Activated T-helper 2 cell treated with anti-CD3 and anti-CD28 coated beads, Interferon-gamma antibody, Interleukin-2, Interleukin-4, amounts not matched to agents 10 μg/mL and 5 μg/mL and 100 μg/mL, durations not matched to agents 14 hours and 24 hours and 36 hours (primary cell): ENCODE data around the gene RPS18. TPM values are rescaled to one million over a fixed set of nuclear protein-coding genes. Genes with fewer than 3 reads are reported as not detected.
A peak's percentile ranks its signal among the peaks of the same experiment; 100 is the strongest.
"Not testable (repeated sequence)": the region's sequence is repeated elsewhere in the genome, so short reads cannot be mapped to it uniquely, and the experiment has no call there.

Experiments
- DNase-seq: peaks from one replicate; pipeline ENCODE4 v3.0.0; 2021; ENCODE audit warnings: low spot score
- H3K27ac Mint-ChIP-seq: one replicate; pipeline ENCODE4 v1.8.0; 2021; ENCODE audit warnings: mixed read lengths
- H3K27me3 Mint-ChIP-seq: one replicate; pipeline ENCODE4 v1.8.0; 2021; ENCODE audit warnings: low read depth, mixed read lengths
- H3K36me3 Mint-ChIP-seq: one replicate; pipeline ENCODE4 v1.8.0; 2021; ENCODE audit warnings: low read depth, mixed read lengths
- H3K4me1 Mint-ChIP-seq: one replicate; pipeline ENCODE4 v1.8.0; 2021; ENCODE audit warnings: low read depth, mixed read lengths
- H3K4me3 Mint-ChIP-seq: one replicate; pipeline ENCODE4 v1.8.0; 2021; ENCODE audit warnings: low read depth, mild to moderate bottlenecking, moderate library complexity, mixed read lengths
- H3K9me3 Mint-ChIP-seq: one replicate; pipeline ENCODE4 v1.8.0; 2021; ENCODE audit warnings: mixed read lengths
- intact Hi-C: fragments of 100-400 bp; cut with micrococcal nuclease; formaldehyde crosslinking; loops from one replicate; pipeline ENCODE4 v1.15.1; 2023
- total RNA-seq: library from RNA; stranded (reverse); gene quantifications from 2 replicates; pipeline ENCODE4 v1.2.3, GENCODE V29; 2022

The RPS18 gene
- total RNA-seq, 1 donor from 2014 or later, result 3,143 TPM

DNA sequence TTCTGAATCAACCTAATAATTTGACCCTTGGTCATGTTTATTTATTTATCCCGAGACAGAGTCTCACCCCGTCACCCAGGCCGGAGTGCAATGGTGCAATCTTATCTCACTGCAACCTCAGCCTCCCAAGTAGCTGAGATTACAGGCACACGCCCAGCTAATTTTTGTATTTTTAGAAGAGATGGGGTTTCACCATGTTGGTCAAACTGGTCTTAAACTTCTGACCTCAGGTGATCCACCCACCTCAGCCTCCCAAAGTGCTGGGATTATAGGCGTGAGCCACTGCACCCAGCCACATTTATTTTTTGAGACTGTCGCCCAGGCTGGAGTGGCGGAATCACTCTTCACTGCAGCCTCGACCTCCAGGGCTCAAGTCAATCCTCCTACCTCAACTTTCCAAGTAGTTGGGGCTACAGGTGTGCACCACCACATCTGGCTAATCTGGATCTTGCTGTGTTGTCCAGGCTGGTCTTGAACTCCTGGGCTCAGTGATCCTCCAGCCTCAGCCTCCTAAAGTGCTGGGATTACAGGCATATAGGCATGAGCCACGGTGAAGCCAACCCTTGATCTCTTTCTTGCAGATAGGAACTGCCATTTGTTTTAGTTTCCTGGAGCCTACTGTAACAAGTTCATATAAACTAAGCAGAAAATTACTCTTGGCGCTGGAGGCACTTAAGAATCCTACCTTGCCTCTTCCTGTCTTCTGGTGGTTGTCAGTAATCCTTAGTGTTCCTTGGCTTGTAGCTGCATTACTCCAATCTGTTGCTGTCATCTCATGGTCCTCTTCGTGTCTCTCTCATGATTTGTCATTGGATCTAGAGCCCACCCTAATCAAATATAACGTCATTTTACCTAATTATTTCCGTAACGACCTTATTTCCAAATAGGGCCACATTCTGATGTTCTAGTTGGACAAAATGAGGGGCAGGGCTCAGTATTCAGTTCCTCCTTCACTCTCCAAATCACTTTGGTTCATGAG lies 2.3 kb downstream of the RPS18 start:
- H3K36me3 Mint-ChIP-seq, result peaks cover 75% of the 10 kb centered on the region
- H3K4me1 Mint-ChIP-seq, result peaks cover 39% of the 10 kb centered on the region
- no peaks in the 10 kb centered on the region for H3K27me3 Mint-ChIP-seq
- DNase-seq, result no peak
- intact Hi-C loops, result loop anchor here (10.0 kb wide), 1 partner anchor 151 kb away; the partner anchor contains the start of gene SYNGAP1
- no peaks in the 10 kb centered on the region for H3K9me3 Mint-ChIP-seq
- H3K27ac Mint-ChIP-seq, result peak overlapping the region; percentile 58
- peak overlapping the region; percentile 98 for H3K4me3 Mint-ChIP-seq

DNA sequence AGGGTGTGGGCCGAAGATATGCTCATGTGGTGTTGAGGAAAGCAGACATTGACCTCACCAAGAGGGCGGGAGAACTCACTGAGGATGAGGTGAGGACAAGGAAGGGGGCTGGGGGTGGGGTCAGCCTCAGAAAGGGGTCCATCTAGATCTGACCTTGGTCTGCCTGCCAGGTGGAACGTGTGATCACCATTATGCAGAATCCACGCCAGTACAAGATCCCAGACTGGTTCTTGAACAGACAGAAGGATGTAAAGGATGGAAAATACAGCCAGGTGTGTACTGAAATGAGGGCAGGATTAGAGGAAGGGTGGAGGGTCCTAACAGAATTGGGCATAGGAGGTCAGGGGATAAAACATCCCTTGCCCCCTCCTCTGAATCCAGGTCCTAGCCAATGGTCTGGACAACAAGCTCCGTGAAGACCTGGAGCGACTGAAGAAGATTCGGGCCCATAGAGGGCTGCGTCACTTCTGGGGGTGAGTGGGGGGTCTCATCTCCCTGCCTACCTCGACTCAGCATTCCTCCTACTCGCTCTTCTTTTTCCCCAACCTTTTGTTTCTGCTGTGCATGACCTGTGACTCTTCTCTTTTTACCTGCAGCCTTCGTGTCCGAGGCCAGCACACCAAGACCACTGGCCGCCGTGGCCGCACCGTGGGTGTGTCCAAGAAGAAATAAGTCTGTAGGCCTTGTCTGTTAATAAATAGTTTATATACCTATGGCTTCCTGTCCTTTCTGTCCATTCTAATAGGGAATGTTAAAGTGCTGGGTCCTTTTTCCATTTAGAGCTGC lies 4.1 kb downstream of the RPS18 start:
- H3K27ac Mint-ChIP-seq, result peak overlapping the region; percentile 84
- H3K4me1 Mint-ChIP-seq, result peaks cover 35% of the 10 kb centered on the region
- not testable (repeated sequence) for H3K9me3 Mint-ChIP-seq, DNase-seq, H3K27me3 Mint-ChIP-seq
- peaks cover 77% of the 10 kb centered on the region for H3K36me3 Mint-ChIP-seq
- peak overlapping the region; percentile 98 for H3K4me3 Mint-ChIP-seq
- intact Hi-C loops, result loop anchor here (2.0 to 10.0 kb wide), 4 partner anchors 23 to 1116 kb away; partner anchors contain the start of genes NUDT3, RGL2, SYNGAP1 and TAPBP

DNA sequence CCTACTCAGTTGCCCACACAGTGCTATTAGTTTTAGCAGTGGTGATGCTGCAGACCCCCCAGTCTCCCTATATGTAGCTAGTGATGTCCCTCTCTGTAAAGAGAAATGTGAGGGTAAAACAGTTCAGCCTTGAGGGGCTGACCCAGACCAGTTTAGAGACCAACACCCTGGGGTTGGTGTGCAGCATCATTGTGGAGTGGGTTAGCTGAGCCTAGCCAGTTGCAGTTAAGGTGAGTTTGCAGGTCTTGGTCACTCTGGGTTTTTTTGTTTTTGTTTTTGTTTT lies 4.6 kb downstream of the RPS18 start:
- no peak for DNase-seq
- Mint-ChIP-seq H3K4me1 (peaks cover 35% of the 10 kb centered on the region), H3K4me3 (peak overlapping the region; percentile 98), H3K36me3 (peaks cover 77% of the 10 kb centered on the region), H3K27ac (peak overlapping the region; percentile 84), H3K9me3 (no peaks in the 10 kb centered on the region), H3K27me3 (no peaks in the 10 kb centered on the region)
- intact Hi-C loops, result loop anchor here (2.0 to 10.0 kb wide), 4 partner anchors 22 to 1116 kb away; partner anchors contain the start of genes NUDT3, RGL2, SYNGAP1 and TAPBP

DNA sequence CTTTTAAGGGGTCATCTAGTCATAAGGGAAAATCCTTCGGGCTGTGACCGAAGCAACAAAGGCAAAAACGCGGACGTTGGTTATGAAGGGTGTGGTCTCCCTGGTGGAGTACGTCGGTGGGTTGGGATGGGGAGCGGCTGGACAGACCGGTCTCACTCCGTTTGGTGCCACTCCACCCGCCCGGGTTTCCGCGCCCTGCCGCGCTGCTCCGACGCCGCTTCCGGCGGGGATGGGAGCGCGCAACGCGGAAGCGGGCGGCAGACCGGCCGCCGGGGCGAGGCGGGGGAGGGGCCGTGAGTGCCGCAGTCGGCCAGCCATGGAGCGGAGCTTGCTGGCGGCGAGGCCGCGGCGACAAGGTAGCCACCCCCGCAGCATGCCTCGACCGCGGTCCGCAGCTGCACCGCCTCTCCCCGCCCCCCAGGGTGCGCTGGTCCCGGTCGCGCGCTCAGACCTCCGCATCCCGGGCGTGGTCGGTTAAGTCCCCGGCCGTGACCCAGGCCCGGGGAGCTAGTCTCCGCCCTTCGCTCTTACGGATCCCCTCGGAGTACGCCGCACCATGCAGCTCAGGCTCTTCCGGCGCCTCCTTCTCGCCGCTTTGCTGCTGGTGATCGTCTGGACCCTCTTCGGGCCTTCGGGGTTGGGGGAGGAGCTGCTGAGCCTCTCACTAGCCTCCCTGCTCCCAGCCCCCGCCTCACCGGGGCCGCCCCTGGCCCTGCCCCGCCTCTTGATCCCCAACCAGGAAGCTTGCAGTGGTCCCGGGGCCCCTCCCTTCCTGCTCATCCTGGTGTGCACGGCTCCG lies 5.2 kb downstream of the RPS18 start, which contains the start of gene B3GALT4:
B3GALT4 (plus strand) TSS at position 260 of the 799 bp plus-strand sequence; CDS start at position 557, 297 bp downstream.
- peak; percentile 73 for DNase-seq
- Mint-ChIP-seq H3K27ac (peak within 1 kb of the TSS; percentile 89), H3K4me1 (peaks cover 35% of the 10 kb centered on the region), H3K27me3 (no peaks in the 10 kb centered on the region), H3K4me3 (peak within 1 kb of the TSS; percentile 98), H3K36me3 (peaks cover 74% of the 10 kb centered on the region), H3K9me3 (no peaks in the 10 kb centered on the region)
- intact Hi-C loops, result loop anchor here (1.0 to 10.0 kb wide), 5 partner anchors 12 to 1115 kb away; partner anchors contain the start of genes NUDT3, PFDN6, RGL2 and SYNGAP1

DNA sequence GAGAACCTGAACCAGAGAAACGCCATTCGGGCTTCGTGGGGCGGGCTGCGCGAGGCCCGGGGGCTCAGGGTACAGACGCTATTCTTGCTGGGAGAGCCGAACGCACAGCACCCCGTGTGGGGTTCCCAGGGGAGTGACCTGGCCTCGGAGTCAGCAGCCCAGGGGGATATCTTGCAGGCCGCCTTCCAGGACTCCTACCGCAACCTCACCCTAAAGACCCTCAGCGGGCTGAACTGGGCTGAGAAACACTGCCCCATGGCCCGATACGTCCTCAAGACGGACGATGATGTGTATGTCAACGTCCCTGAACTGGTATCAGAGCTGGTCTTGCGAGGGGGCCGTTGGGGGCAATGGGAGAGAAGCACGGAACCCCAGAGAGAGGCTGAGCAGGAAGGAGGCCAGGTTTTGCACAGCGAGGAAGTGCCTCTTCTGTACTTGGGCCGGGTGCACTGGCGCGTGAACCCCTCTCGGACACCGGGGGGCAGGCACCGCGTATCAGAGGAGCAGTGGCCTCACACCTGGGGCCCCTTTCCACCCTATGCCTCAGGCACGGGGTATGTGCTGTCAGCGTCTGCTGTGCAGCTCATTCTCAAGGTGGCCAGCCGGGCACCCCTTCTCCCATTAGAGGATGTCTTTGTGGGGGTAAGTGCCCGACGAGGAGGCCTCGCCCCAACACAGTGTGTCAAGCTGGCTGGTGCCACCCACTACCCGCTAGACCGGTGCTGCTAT lies 6.0 kb downstream of the RPS18 start:
- Mint-ChIP-seq H3K27me3 (no peaks in the 10 kb centered on the region), H3K9me3 (no peaks in the 10 kb centered on the region), H3K27ac (peak overlapping the region; percentile 89), H3K4me3 (peak overlapping the region; percentile 86), H3K4me1 (peaks cover 35% of the 10 kb centered on the region), H3K36me3 (peaks cover 73% of the 10 kb centered on the region)
- no peak for DNase-seq
- intact Hi-C loops, result loop anchor here (1.0 to 10.0 kb wide), 5 partner anchors 11 to 1114 kb away; partner anchors contain the start of genes NUDT3, PFDN6, RGL2 and SYNGAP1

DNA sequence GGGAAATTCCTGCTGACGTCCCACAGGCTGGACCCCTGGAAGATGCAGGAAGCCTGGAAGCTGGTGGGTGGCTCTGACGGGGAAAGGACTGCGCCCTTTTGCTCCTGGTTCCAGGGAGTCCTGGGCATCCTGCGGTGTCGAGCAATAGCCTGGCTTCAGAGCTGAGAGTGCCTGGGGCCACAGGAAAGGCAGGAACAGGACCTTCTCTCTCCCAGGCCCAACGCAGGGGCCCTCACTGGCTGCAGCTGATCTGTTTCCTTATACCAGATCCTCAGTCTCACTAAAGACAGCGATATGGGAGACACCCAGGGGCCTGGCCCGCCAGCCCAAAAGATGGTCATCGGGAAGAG lies 6.5 kb downstream of the RPS18 start:
- H3K9me3 Mint-ChIP-seq, result no peaks in the 10 kb centered on the region

DNA sequence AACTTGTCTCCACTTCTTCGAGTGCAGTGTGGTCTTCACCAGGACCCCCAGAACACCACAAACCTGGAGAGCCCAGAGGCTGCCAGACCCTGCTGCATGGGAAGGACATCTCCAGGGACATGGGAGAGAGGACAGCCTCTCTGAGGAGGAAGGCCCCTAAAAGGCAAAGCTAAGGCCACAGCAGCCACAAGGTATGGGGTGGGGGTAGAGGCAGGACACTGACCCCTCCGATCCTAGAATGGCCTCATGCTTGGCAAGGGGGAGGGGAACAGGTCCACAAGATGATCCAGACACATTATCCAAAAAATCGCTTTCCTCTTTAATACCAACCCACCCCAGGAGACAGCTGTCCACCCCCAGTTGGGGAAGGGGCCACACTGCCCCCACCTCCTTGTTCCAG lies 6.9 kb downstream of the RPS18 start:
- Mint-ChIP-seq H3K4me3 (no peak overlapping the region), H3K36me3 (peaks cover 68% of the 10 kb centered on the region), H3K9me3 (no peaks in the 10 kb centered on the region), H3K27ac (no peak overlapping the region), H3K4me1 (peaks cover 31% of the 10 kb centered on the region), H3K27me3 (no peaks in the 10 kb centered on the region)
- intact Hi-C loops, result loop anchor here (5.0 to 10.0 kb wide), 3 partner anchors 33 to 1113 kb away; partner anchors contain the start of genes NUDT3, SYNGAP1 and TAPBP
- no peak for DNase-seq

More for the DNA sequence above, 6.5 kb downstream of the RPS18 start:
- Mint-ChIP-seq H3K4me3 (no peak overlapping the region), H3K4me1 (peaks cover 32% of the 10 kb centered on the region), H3K36me3 (peaks cover 73% of the 10 kb centered on the region), H3K27ac (no peak overlapping the region), H3K27me3 (no peaks in the 10 kb centered on the region)
- intact Hi-C loops, result loop anchor here (5.0 to 10.0 kb wide), 3 partner anchors 34 to 1114 kb away; partner anchors contain the start of genes NUDT3, SYNGAP1 and TAPBP
- DNase-seq, result no peak

DNA sequence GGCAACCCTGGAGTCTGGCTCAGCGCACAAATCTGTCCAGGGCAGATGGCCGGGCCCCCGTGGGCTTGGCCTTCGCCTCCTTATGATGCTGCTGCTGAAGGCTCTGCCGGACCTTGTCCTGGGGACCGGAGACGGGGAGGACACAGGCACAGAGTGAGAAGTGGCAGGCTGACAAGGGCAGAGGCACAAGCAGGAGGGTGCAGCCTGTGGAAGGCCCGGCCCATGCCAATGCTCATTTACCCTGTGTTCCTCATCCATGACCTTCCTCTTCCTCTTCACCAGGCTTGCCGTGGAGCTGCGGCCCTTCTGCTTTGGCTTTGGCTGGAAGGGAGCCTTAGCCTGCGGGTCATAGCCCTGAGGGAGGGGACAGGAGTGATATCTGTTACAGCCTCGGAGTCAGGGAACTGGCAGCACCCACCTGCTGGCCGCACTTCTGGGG lies 7.4 kb downstream of the RPS18 start:
- Mint-ChIP-seq H3K9me3 (no peaks in the 10 kb centered on the region), H3K4me3 (no peak overlapping the region), H3K27ac (no peak overlapping the region), H3K4me1 (peaks cover 29% of the 10 kb centered on the region), H3K36me3 (peaks cover 66% of the 10 kb centered on the region), H3K27me3 (no peaks in the 10 kb centered on the region)
- intact Hi-C loops, result loop anchor here (5.0 to 10.0 kb wide), 3 partner anchors 33 to 1113 kb away; partner anchors contain the start of genes NUDT3, SYNGAP1 and TAPBP
- DNase-seq, result no peak

DNA sequence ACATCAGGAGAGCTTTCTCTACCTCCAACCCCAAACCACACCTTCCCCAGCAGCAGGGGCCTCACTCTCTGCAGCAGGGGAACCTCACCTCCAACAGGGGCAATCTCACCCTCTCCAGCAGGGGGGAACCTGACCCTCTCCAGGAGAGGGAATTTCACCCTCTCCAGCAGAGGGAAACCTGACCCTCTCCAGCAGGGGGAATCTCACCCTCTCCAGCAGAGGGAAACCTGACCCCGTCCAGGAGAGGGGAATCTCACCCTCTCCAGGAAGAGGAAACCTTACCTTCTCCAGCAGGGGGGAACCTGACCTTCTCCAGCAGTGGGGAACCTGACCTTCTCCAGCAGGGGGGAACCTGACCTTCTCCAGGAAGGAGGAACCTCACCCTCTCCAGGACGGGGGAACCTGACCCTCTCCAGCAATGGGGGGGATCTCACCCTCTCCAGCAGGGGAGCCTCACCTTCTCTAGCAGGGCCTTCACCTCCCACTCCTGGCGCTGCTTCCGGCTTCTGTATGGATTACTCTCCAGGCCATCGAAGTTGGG lies 8.2 kb downstream of the RPS18 start:
- Mint-ChIP-seq H3K27ac (peak overlapping the region; percentile 33), H3K36me3 (peaks cover 61% of the 10 kb centered on the region), H3K4me1 (peaks cover 22% of the 10 kb centered on the region), H3K4me3 (no peak overlapping the region), H3K27me3 (no peaks in the 10 kb centered on the region), H3K9me3 (no peaks in the 10 kb centered on the region)
- intact Hi-C loops, result loop anchor here (5.0 to 10.0 kb wide), 3 partner anchors 32 to 1112 kb away; partner anchors contain the start of genes NUDT3, SYNGAP1 and TAPBP
- DNase-seq, result no peak

DNA sequence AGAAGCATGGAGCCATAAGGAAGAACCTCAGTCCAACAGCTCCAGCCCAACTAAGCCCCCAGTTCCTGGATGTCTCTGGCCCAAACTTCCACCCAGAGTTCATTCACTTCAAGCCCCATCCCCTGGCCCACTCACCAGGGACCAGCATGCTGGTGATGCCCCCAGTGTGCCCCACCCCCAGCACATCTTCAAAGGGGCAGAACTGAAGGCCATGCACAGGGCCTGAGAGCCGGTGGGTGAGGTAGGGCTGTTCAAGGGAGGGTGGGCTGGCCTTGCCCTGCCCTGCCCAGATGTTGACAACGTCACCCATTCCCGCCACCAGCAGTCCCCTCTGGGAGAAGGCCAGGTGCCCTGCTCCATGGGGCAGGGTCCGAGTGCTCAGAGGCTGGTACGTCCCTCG lies 8.7 kb downstream of the RPS18 start:
- no peaks in the 10 kb centered on the region for H3K27me3 Mint-ChIP-seq
- peaks cover 56% of the 10 kb centered on the region for H3K36me3 Mint-ChIP-seq
- H3K4me3 Mint-ChIP-seq, result no peak overlapping the region
- H3K27ac Mint-ChIP-seq, result peak overlapping the region; percentile 33
- DNase-seq, result no peak
- intact Hi-C loops, result no loop called here
- H3K4me1 Mint-ChIP-seq, result peaks cover 19% of the 10 kb centered on the region
- no peaks in the 10 kb centered on the region for H3K9me3 Mint-ChIP-seq

DNA sequence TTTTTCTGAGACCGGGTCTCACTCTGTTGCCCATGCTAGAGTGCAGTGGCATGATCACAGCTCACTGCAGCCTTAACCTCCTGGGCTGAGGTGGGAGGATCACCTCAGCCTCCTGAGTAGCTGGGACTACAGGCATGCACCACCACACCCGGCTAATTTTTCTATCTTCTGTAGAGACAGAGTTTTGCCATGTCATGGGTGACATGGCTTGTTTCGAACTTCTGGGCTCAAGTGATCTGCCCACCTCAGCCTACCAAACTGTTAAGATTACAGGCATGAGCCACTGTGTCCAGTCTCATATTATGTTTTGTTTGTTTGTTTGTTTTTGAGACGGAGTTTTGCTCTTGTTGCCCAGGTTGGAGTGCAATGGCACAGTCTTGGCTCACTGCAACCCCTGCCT lies 13.3 kb downstream of the RPS18 start:
- DNase-seq, H3K27ac Mint-ChIP-seq, intact Hi-C loops, H3K27me3 Mint-ChIP-seq, H3K9me3 Mint-ChIP-seq, H3K4me3 Mint-ChIP-seq: not testable (repeated sequence)
- H3K4me1 Mint-ChIP-seq, result peaks cover 15% of the 10 kb centered on the region
- H3K36me3 Mint-ChIP-seq, result peaks cover 52% of the 10 kb centered on the region
